GM12891 (cell line): ENCODE measurements around the gene RGL3.

Experiments used
- PAX5 ChIP-seq: IDR thresholded peaks from 2 replicates; pipeline ENCODE4 v1.6.1; 2011; ENCODE audit warnings: low read length, moderate library complexity, mild to moderate bottlenecking; ENCODE audit not compliant: insufficient read depth, severe bottlenecking
- POLR2A ChIP-seq: IDR thresholded peaks from 2 replicates; pipeline ENCODE4 v1.6.1; 2011; ENCODE audit warnings: low read depth, low read length, control low read depth
- POLR2AphosphoS5 ChIP-seq: IDR thresholded peaks from 2 replicates; pipeline ENCODE4 v1.6.1; 2011; ENCODE audit warnings: low read depth, low read length, control low read depth
- SPI1 ChIP-seq: IDR thresholded peaks from 2 replicates; pipeline ENCODE4 v1.6.1; 2011; ENCODE audit warnings: low read depth, low read length, control low read depth
- TAF1 ChIP-seq: IDR thresholded peaks from 2 replicates; pipeline ENCODE4 v1.6.1; 2011; ENCODE audit warnings: low read depth, low read length, control low read depth

- TF ChIP-seq POLR2A (no peak), POLR2AphosphoS5 (no peak), TAF1 (no peak), SPI1 (no peak), PAX5 (no peak)
Measured at GRCh38 chr19:11425719-11426457, 6.8 kb upstream of the RGL3 start.
